ENCODE results near the gene C21orf91.

C21orf91 gene

DNA sequence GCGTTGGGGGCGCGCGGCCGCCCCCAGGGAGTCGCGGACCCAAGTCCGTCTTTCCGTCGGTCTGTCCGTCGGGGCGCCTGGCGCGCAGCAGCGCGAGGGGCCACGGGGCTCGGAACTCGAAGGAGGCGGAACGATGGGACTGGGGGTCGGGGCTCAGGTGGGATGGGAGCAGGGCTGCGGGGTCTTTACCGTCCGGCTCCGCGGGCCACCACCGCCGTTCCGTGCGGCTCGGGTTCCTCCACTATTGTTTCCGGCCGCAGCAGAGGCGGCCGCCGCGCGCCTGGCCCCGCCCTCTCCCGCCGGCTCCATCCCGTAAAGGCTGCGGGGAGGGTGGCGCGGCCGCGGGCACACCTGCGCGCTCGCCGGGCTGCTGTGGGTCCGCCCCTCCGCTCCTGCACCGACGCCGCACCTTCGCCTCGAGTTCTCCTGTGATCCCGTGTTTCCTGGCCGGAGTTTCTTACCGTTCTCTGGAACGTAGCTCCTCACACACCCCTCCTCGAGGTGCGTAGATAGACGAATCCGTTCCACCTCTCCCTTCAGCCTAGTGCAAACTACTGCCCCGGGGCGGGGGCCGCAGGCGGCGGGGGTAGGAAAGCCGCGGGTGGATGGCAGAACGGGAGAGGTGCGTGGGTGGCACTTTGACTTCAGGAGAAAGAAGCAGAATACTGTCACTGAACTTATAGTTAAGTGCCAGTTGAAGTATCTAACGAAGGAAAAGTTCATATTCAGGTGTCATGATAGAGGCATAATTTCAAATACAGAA, at the start of gene C21orf91:
Gene C21orf91 (minus strand): TSS at position 243 of the 763 bp plus-strand sequence. CDS start 1,038 bp downstream, outside the sequence.
- TF ChIP-seq CTCF (IDR thresholded peaks at IDR 0.05; ENCODE audit: low read depth, low read length): no peak
- peak within 1 kb of the TSS; percentile 91 for H3K4me3 ChIP-seq (ENCODE audit: low read depth, low read length)

GRCh38 chr21:17866590-17866989, 47.4 kb upstream of the C21orf91 start:
- no peak overlapping the region for H3K4me3 ChIP-seq (ENCODE audit: low read depth, low read length)
- no peak for TF ChIP-seq CTCF (IDR thresholded peaks at IDR 0.05; ENCODE audit: low read depth, low read length)

- TF ChIP-seq CTCF (IDR thresholded peaks at IDR 0.05; ENCODE audit: low read depth, low read length): no peak
- no peak overlapping the region for H3K4me3 ChIP-seq (ENCODE audit: low read depth, low read length)
These were observed 40.5 kb upstream of the C21orf91 start for GRCh38 chr21:17859661-17860060.

- H3K4me3 ChIP-seq (ENCODE audit: low read depth, low read length): no peak overlapping the region
- no peak for TF ChIP-seq CTCF (IDR thresholded peaks at IDR 0.05; ENCODE audit: low read depth, low read length)
These were observed 39.6 kb upstream of the C21orf91 start for GRCh38 chr21:17858747-17859146.

- TF ChIP-seq CTCF (IDR thresholded peaks at IDR 0.05; ENCODE audit: low read depth, low read length): no peak
- no peak overlapping the region for H3K4me3 ChIP-seq (ENCODE audit: low read depth, low read length)
These were observed 35.6 kb upstream of the C21orf91 start for GRCh38 chr21:17854745-17855144.

DNA sequence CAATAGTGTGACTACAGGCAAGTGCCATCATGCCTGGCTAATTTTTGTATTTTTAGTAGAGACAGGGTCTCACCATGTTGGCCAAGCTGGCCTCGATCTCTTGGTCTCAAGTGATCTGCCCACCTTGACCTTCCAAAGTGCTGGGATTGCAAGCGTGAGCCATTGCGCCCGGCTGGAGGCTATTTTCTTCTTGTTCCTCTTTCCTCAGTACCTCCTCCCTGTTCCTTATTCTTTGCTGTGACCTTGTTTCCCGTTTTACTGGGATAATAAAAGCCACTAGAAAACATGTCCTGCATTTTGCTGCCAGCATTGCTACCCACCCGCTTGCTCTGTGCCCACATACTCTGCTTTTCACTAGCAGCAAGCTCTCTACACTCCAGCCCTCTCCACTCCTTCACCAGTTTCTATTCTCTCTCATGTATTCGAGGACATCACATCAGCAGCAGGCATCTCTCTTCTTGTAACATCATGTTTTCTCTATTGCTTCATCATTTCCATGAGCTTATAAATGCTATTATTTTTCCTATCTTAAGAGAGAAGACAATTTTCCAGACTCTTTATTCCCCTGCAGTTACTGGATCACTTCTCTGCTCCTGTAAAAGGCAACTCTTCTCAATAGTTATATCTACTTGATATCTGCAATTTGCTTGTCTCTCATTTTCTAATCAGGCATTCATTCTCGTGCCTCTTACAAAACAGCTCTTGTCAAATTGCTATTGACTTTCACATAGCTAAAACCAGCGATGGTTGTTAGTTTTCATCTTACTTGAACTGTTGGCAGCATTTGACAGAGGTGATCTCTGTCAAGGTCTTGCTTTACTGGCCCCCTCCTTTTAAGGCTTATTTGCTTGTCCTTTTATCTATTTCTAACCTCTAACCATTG, 34.5 kb upstream of the C21orf91 start:
- no peak for TF ChIP-seq CTCF (IDR thresholded peaks at IDR 0.05; ENCODE audit: low read depth, low read length)
- H3K4me3 ChIP-seq (ENCODE audit: low read depth, low read length): no peak overlapping the region

DNA sequence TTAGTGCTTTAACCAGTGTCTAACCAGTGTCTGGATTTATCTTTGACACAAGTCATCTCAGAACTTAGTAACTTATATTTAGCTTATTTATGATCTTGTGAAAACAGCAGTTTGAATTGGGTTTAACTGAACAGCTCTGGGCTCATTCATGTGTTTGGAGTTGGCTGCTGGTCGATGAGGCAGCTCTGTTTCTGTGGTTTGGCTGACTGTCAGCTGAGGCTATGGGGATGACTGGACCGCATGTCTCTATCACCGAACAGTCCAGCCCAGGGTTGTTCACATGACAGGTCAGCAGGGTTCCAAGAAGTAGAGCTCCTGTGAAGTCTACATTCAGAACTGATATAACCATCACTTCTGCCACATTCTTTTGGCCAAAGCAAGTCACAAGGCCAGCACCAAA, 29.1 kb upstream of the C21orf91 start:
- TF ChIP-seq CTCF (IDR thresholded peaks at IDR 0.05; ENCODE audit: low read depth, low read length): no peak
- no peak overlapping the region for H3K4me3 ChIP-seq (ENCODE audit: low read depth, low read length)

All from WI38 (cell line).